Neural cell (in vitro differentiated cells): Measurements from ENCODE around the gene ELOA. TPM values are rescaled to one million over a fixed set of nuclear protein-coding genes. Genes with fewer than 3 reads are reported as not detected.
A peak's percentile ranks its signal among the peaks of the same experiment; 100 is the strongest.

Source experiments
- H2AFZ ChIP-seq: fragments of 200-600, 300-800 bp; sonication (generic), shearing (Covaris generic); 2 replicates; pipeline ENCODE4 v1.6.0; 2014; ENCODE audit warnings: low read depth, mild to moderate bottlenecking, antibody characterized with exemption, low read length, moderate library complexity
- H3F3A ChIP-seq: fragments of 200-600 bp; shearing (Covaris generic); 2 replicates; pipeline ENCODE4 v1.6.1; 2016; ENCODE audit warnings: mild to moderate bottlenecking, moderate library complexity, mixed read lengths, antibody characterized with exemption, low read length; ENCODE audit not compliant: insufficient read depth, poor library complexity, severe bottlenecking
- H3K27ac ChIP-seq: fragments of 200-600, 300-800 bp; sonication (generic), shearing (Covaris generic); 2 replicates; pipeline ENCODE4 v1.5.1; 2014; ENCODE audit warnings: mild to moderate bottlenecking, low read length, moderate library complexity
- H3K27me3 ChIP-seq: fragments of 300-800, 200-600 bp; sonication (generic), shearing (Covaris generic); 2 replicates; pipeline ENCODE4 v1.6.0; 2014; ENCODE audit warnings: mild to moderate bottlenecking, low read depth, low read length, moderate library complexity; ENCODE audit not compliant: insufficient read depth
- H3K36me3 ChIP-seq: fragments of 300-800, 200-600 bp; sonication (generic), shearing (Covaris generic); 2 replicates; pipeline ENCODE4 v1.5.1; 2014; ENCODE audit warnings: mild to moderate bottlenecking, antibody characterized with exemption, low read length, moderate library complexity; ENCODE audit not compliant: insufficient read depth
- H3K4me2 ChIP-seq: fragments of 300-800, 200-600 bp; sonication (generic), shearing (Covaris generic); 2 replicates; pipeline ENCODE4 v1.6.0; 2014; ENCODE audit warnings: mild to moderate bottlenecking, low read length
- H3K4me3 ChIP-seq: fragments of 300-800, 200-600 bp; sonication (generic), shearing (Covaris generic); 2 replicates; pipeline ENCODE4 v1.5.1; 2014; ENCODE audit warnings: mild to moderate bottlenecking, low read length, moderate library complexity
- H3K79me2 ChIP-seq: fragments of 200-600 bp; shearing (Covaris generic); replicated peaks from 2 replicates; pipeline ENCODE4 v1.6.0; 2014; ENCODE audit warnings: mild to moderate bottlenecking, low read length, moderate library complexity; ENCODE audit not compliant: insufficient read depth
- H3K9ac ChIP-seq: fragments of 300-800, 200-600 bp; sonication (generic), shearing (Covaris generic); 2 replicates; pipeline ENCODE4 v1.6.1; 2016; ENCODE audit warnings: mild to moderate bottlenecking, low read length, mixed read lengths
- H3K9me2 ChIP-seq: fragments of 200-600 bp; shearing (Covaris generic); 2 replicates; pipeline ENCODE4 v1.6.1; 2016; ENCODE audit warnings: mild to moderate bottlenecking, low read length, mixed read lengths; ENCODE audit not compliant: insufficient read depth
- H3K9me3 ChIP-seq: fragments of 200-600, 300-800 bp; sonication (generic), shearing (Covaris generic); 2 replicates; pipeline ENCODE4 v1.6.1; 2016; ENCODE audit warnings: mild to moderate bottlenecking, mixed run types, low read length, moderate library complexity, mixed read lengths
- H4K20me1 ChIP-seq: fragments of 200-600 bp; shearing (Covaris generic); 2 replicates; pipeline ENCODE4 v1.6.1; 2016; ENCODE audit warnings: mild to moderate bottlenecking, mixed run types; ENCODE audit not compliant: insufficient read depth
- CTCF ChIP-seq: fragments of 450-650 bp; IDR thresholded peaks from 2 replicates; pipeline ENCODE4 v1.5.1; 2014; ENCODE audit warnings: antibody characterized with exemption, mild to moderate bottlenecking, moderate library complexity; ENCODE audit not compliant: poor library complexity, severe bottlenecking
- EP300 ChIP-seq: fragments of 450-650 bp; conservative IDR thresholded peaks from 2 replicates; pipeline ENCODE4 v1.6.1; 2014; ENCODE audit warnings: antibody characterized with exemption, mild to moderate bottlenecking, moderate library complexity; ENCODE audit not compliant: poor library complexity, severe bottlenecking
- EZH2 ChIP-seq: fragments of 200-600, 300-800 bp; shearing (Covaris generic), sonication (generic); IDR thresholded peaks from 2 replicates; pipeline ENCODE4 v1.6.1; 2014; ENCODE audit warnings: antibody characterized with exemption, low read length, borderline replicate concordance, mild to moderate bottlenecking; ENCODE audit not compliant: insufficient read depth, poor library complexity, severe bottlenecking
- MXI1 ChIP-seq: fragments of 450-650 bp; conservative IDR thresholded peaks from 2 replicates; pipeline ENCODE4 v1.6.1; 2014; ENCODE audit warnings: antibody characterized with exemption, mild to moderate bottlenecking; ENCODE audit not compliant: poor library complexity, severe bottlenecking
- POLR2AphosphoS5 ChIP-seq: IDR thresholded peaks from 2 replicates; pipeline ENCODE4 v1.6.1; 2012
- RAD21 ChIP-seq: fragments of 450-650 bp; conservative IDR thresholded peaks from 2 replicates; pipeline ENCODE4 v1.6.1; 2014; ENCODE audit warnings: antibody characterized with exemption, mild to moderate bottlenecking, moderate library complexity
- REST ChIP-seq: IDR thresholded peaks from 2 replicates; pipeline ENCODE4 v1.6.1; 2012; ENCODE audit warnings: borderline replicate concordance
- SMC3 ChIP-seq: fragments of 450-650 bp; conservative IDR thresholded peaks from 2 replicates; pipeline ENCODE4 v1.6.1; 2014; ENCODE audit warnings: antibody characterized with exemption, mild to moderate bottlenecking, moderate library complexity; ENCODE audit not compliant: poor library complexity
- TAF1 ChIP-seq: IDR thresholded peaks from 2 replicates; pipeline ENCODE4 v1.6.1; 2012; ENCODE audit warnings: low read depth
- polyA plus RNA-seq: library from polyadenylated mRNA; depleted of rRNA; stranded (reverse); fragments of >200 nt; gene quantifications from 2 replicates; pipeline ENCODE4 v1.2.3, GENCODE V29; 2014

Gene ELOA
- polyA plus RNA-seq, 1 donor from 2014 or later, result 20.0 TPM

GRCh38 chr1:23788695-23789094 lies 45.4 kb downstream of the ELOA start:
- Histone ChIP-seq H3K9me3 (no peaks in the 10 kb centered on the region), H3K4me3 (no peak overlapping the region), H3K27me3 (no peaks in the 10 kb centered on the region), H3K9ac (no peak overlapping the region), H3K4me2 (no peak overlapping the region), H4K20me1 (no peaks in the 10 kb centered on the region), H3F3A (no peaks in the 10 kb centered on the region), H3K36me3 (no peaks in the 10 kb centered on the region), H3K79me2 (peaks cover 18% of the 10 kb centered on the region), H3K27ac (no peak overlapping the region), H2AFZ (no peak overlapping the region), H3K9me2 (no peaks in the 10 kb centered on the region)
- TF ChIP-seq MXI1 (no peak), EZH2 (no peak), POLR2AphosphoS5 (no peak), TAF1 (no peak), CTCF (no peak), RAD21 (no peak), SMC3 (no peak), REST (no peak), EP300 (no peak)

GRCh38 chr1:23790696-23791515 lies 47.6 kb downstream of the ELOA start, which contains the start of gene LYPLA2:
LYPLA2 (plus strand) TSS chr1:23791145; CDS start chr1:23792683, 1,538 bp downstream.
- Histone ChIP-seq H3K9me2 (no peaks in the 10 kb centered on the region), H3K36me3 (no peaks in the 10 kb centered on the region), H3K27me3 (no peaks in the 10 kb centered on the region), H3F3A (no peaks in the 10 kb centered on the region), H3K4me3 (peak within 1 kb of the TSS; percentile 77), H3K4me2 (peak within 1 kb of the TSS; percentile 88), H3K9me3 (no peaks in the 10 kb centered on the region), H3K79me2 (peaks cover 18% of the 10 kb centered on the region), H3K27ac (peak within 1 kb of the TSS; percentile 69), H4K20me1 (no peaks in the 10 kb centered on the region), H3K9ac (peak within 1 kb of the TSS; percentile 83), H2AFZ (peak within 1 kb of the TSS; percentile 89)
- TF ChIP-seq EP300, result peak; percentile 35
- TF ChIP-seq REST, result no peak
- TF ChIP-seq MXI1, result peak; percentile 79
- peak; percentile 46 for TF ChIP-seq TAF1
- TF ChIP-seq EZH2, result no peak
- peak; percentile 38 for TF ChIP-seq CTCF
- TF ChIP-seq POLR2AphosphoS5, result no peak
- peak; percentile 30 for TF ChIP-seq SMC3
- TF ChIP-seq RAD21, result no peak
